NCI-H2107 treated with DMSO at 0.1 percent for 48 hours (cell line): ENCODE results near the gene COBL.

Source experiments
- DNase-seq: peaks from one replicate; lab custom pipeline; 2025; ENCODE audit not compliant: unreplicated experiment; lab: John Stamatoyannopoulos, UW

COBL gene

GRCh38 chr7:51126813-51127617, 189.6 kb downstream of the COBL start:
- no peak for DNase-seq

GRCh38 chr7:51126324-51126723, 190.3 kb downstream of the COBL start:
- DNase-seq, result no peak

GRCh38 chr7:51124321-51124720, 192.3 kb downstream of the COBL start:
- DNase-seq, result no peak

GRCh38 chr7:51123322-51124019, 193.1 kb downstream of the COBL start:
- DNase-seq, result no peak

GRCh38 chr7:51121931-51122425, 194.6 kb downstream of the COBL start:
- DNase-seq, result peak; percentile 67

- DNase-seq, result no peak
Observed at GRCh38 chr7:51121036-51121790, 195.4 kb downstream of the COBL start.

GRCh38 chr7:51118628-51119027, 198.0 kb downstream of the COBL start:
- DNase-seq, result no peak

GRCh38 chr7:51114501-51114900, 202.1 kb downstream of the COBL start:
- no peak for DNase-seq

- no peak for DNase-seq
Observed at GRCh38 chr7:51113962-51114361, 202.6 kb downstream of the COBL start.

- DNase-seq, result no peak
Observed at GRCh38 chr7:51113560-51113959, 203.0 kb downstream of the COBL start.

GRCh38 chr7:51111241-51111940, 205.2 kb downstream of the COBL start:
- DNase-seq, result no peak

- DNase-seq, result no peak
Observed at GRCh38 chr7:51108134-51108533, 208.5 kb downstream of the COBL start.

- DNase-seq, result no peak
Observed at GRCh38 chr7:51104278-51104677, 212.3 kb downstream of the COBL start.

- DNase-seq, result no peak
Observed at GRCh38 chr7:51103718-51104117, 212.9 kb downstream of the COBL start.

GRCh38 chr7:51102828-51103227, 213.8 kb downstream of the COBL start:
- DNase-seq, result no peak

GRCh38 chr7:51101111-51101757, 215.4 kb downstream of the COBL start:
- no peak for DNase-seq

GRCh38 chr7:51090411-51090810, 226.2 kb downstream of the COBL start:
- DNase-seq, result no peak

GRCh38 chr7:51085034-51085692, 231.4 kb downstream of the COBL start:
- DNase-seq, result no peak

GRCh38 chr7:51084121-51084520, 232.5 kb downstream of the COBL start:
- no peak for DNase-seq

GRCh38 chr7:51082940-51083533, 233.6 kb downstream of the COBL start:
- DNase-seq, result no peak
